ENCODE results near the gene MGME1.

MGME1 gene

GRCh38 chr20:17968366-17969277, at the start of gene MGME1, which contains the start of gene SNX5:
Gene MGME1, plus strand, starts transcription at chr20:17969018. Its CDS starts 842 bp downstream, at chr20:17969860.
Gene SNX5, minus strand, starts transcription at chr20:17968794. Its CDS starts 369 bp downstream, at chr20:17968425.
- no peak for TF ChIP-seq CTCF (IDR thresholded peaks at IDR 0.05; ENCODE audit: extremely low read depth, missing control alignments)

GRCh38 chr20:17919149-17919548, 49.7 kb upstream of the MGME1 start:
- TF ChIP-seq CTCF (IDR thresholded peaks at IDR 0.05; ENCODE audit: extremely low read depth, missing control alignments) = no peak

More at GRCh38 chr20:17968366-17969277, at the start of gene MGME1, which contains the start of gene SNX5:
- peak; percentile 96 for DNase-seq (ENCODE audit: low spot score)

GRCh38 chr20:17921774-17922173, 47.0 kb upstream of the MGME1 start:
- no peak for DNase-seq (ENCODE audit: low spot score)
- no peak for TF ChIP-seq CTCF (IDR thresholded peaks at IDR 0.05; ENCODE audit: extremely low read depth, missing control alignments)

More at GRCh38 chr20:17919149-17919548, 49.7 kb upstream of the MGME1 start:
- DNase-seq (ENCODE audit: low spot score) = no peak

- DNase-seq (ENCODE audit: low spot score) = no peak
- TF ChIP-seq CTCF (IDR thresholded peaks at IDR 0.05; ENCODE audit: extremely low read depth, missing control alignments) = no peak
Measured at GRCh38 chr20:17925141-17925939, 43.5 kb upstream of the MGME1 start.

GRCh38 chr20:17925940-17926300, 42.9 kb upstream of the MGME1 start:
- no peak for TF ChIP-seq CTCF (IDR thresholded peaks at IDR 0.05; ENCODE audit: extremely low read depth, missing control alignments)
- no peak for DNase-seq (ENCODE audit: low spot score)

GRCh38 chr20:17928211-17928611, 40.6 kb upstream of the MGME1 start:
- no peak for TF ChIP-seq CTCF (IDR thresholded peaks at IDR 0.05; ENCODE audit: extremely low read depth, missing control alignments)
- no peak for DNase-seq (ENCODE audit: low spot score)
